HG02885 (cell line): ENCODE results near the gene PCDHA7.
"Not testable (repeated sequence)": the region's sequence is repeated elsewhere in the genome, so short reads cannot be mapped to it uniquely, and the experiment has no call there.

Experiments used
- ATAC-seq: cut with Tn5 transposase; IDR thresholded peaks from one replicate; pipeline ENCODE4 v1.9.1; 2021; ENCODE audit warnings: mild to moderate bottlenecking; ENCODE audit not compliant: unreplicated experiment, poor library complexity

The PCDHA7 gene

DNA sequence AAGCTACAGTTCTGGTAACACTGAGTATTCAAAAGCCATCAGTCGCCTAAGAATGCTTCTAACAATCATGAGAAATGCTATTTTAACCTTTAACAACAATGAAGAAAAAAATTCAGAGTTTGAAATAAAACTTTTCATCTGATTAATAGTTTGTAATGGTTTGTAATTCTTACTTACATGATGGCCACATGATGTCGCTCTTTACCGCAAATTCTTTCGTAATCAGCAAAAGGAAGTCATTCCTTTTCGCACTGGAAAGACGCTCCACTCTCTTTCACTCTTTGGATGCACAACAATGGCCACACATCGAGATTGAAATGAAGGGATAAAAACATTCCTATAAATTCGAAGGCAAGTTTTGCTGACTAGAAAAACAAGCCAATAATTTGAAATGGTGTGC, at the start of gene PCDHA7:
Gene PCDHA7, plus strand, starts transcription at position 277 of the 400 bp plus-strand sequence. Its CDS starts 115 bp downstream, at position 392.
- no peak for ATAC-seq

- ATAC-seq = no peak
Measured at GRCh38 chr5:140785905-140786686, 48.0 kb upstream of the PCDHA7 start, which contains the start of gene PCDHA1. PCDHA1 (plus strand) TSS chr5:140786140.

DNA sequence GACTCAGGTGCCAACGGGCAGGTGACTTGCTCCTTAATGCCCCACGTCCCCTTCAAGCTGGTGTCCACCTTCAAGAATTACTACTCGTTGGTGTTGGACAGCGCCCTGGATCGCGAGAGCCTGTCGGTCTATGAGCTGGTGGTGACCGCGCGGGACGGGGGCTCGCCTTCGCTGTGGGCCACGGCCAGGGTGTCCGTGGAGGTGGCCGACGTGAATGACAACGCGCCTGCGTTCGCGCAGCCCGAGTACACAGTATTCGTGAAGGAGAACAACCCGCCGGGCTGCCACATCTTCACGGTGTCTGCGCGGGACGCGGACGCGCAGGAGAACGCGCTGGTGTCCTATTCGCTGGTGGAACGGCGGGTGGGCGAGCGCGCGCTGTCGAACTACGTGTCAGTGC, 46.6 kb upstream of the PCDHA7 start:
- ATAC-seq = not testable (repeated sequence)

DNA sequence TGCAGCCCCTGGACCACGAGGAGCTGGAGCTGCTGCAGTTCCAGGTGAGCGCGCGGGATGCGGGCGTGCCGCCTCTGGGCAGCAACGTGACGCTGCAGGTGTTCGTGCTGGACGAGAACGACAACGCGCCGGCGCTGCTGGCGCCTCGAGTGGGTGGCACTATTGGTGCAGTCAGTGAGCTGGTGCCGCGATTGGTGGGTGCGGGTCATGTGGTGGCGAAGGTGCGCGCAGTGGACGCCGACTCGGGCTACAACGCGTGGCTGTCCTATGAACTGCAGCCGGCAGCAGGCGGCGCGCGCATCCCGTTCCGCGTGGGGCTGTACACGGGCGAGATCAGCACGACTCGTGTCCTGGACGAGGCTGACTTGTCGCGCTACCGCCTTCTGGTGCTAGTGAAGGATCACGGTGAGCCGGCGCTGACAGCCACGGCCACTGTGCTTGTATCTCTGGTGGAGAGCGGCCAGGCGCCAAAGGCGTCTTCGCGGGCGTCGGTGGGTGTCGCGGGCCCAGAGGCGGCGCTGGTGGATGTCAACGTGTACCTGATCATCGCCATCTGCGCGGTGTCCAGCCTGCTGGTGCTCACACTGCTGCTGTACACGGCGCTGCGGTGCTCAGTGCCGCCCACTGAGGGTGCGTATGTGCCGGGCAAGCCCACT, 46.1 kb upstream of the PCDHA7 start:
- ATAC-seq = not testable (repeated sequence)

DNA sequence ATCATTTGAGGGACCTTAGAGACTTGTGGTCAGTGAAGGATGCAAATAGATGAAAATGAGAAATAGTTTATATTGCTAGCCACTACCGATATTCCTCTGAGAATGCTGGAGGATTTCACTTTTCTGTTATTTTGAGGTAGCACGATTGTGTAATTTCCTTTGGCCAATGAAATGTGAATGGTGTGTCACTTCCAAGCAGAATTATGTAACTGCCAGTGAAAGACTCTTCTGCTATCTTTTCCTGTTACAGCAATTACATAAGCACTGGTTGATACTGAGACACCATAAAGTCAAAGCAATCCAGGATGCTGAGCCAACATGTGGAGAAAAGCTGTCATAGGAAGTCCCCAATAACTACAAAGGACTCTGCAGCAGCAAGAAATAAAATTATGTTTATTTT, 43.0 kb upstream of the PCDHA7 start:
- no peak for ATAC-seq

DNA sequence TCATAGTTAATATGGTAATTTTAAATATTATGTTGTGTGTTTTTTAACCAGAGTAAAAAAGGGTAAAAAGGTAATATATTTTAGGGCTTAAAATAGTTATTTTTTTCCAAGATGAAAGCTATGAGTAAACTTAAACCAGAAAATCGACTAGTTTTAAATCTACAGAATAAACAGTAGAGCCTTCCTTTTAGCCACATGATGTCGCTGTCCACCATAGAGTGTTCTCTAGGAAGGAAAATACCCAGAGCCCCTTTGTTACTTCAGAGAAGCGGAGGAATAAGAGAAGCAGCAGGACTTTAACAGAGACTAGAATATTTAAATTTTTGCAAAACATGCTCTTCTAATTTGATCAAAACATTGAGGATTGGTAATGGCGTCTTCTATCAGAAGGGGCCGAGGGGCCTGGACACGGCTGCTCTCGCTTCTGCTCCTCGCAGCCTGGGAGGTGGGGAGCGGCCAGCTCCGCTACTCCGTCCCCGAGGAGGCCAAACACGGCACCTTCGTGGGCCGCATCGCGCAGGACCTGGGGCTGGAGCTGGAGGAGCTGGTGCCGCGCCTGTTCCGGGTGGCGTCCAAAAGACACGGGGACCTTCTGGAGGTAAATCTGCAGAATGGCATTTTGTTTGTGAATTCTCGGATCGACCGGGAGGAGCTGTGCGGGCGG, 39.3 kb upstream of the PCDHA7 start, which contains the start of gene PCDHA2:
Gene PCDHA2, plus strand, starts transcription at position 258 of the 664 bp plus-strand sequence.
- no peak for ATAC-seq

DNA sequence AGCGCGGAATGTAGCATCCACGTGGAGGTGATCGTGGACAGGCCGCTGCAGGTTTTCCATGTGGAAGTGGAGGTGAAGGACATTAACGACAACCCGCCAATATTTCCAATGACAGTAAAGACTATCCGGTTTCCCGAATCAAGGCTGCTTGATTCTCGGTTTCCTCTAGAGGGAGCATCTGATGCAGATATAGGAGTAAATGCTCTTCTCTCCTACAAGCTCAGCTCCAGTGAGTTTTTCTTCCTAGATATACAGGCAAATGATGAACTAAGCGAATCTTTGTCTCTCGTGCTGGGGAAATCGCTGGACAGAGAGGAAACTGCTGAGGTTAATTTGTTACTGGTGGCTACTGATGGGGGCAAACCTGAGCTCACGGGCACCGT, 38.8 kb upstream of the PCDHA7 start:
- ATAC-seq = no peak

DNA sequence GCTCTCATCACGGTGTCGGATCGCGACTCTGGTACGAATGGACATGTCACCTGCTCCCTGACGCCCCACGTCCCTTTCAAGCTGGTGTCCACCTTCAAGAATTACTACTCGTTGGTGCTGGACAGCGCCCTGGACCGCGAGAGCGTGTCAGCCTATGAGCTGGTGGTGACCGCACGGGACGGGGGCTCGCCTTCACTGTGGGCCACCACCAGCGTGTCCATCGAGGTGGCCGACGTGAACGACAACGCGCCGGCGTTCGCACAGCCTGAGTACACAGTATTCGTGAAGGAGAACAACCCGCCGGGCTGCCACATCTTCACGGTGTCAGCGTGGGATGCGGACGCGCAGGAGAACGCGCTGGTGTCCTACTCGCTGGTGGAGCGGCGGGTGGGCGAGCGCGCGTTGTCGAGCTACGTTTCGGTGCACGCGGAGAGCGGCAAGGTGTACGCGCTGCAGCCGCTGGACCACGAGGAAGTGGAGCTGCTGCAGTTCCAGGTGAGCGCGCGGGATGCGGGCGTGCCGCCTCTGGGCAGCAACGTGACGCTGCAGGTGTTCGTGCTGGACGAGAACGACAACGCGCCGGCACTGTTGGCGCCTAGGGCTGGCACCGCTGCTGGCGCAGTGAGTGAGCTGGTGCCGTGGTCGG, 37.9 kb upstream of the PCDHA7 start:
- not testable (repeated sequence) for ATAC-seq

GRCh38 chr5:140796718-140797095, 37.4 kb upstream of the PCDHA7 start:
- ATAC-seq = no peak

DNA sequence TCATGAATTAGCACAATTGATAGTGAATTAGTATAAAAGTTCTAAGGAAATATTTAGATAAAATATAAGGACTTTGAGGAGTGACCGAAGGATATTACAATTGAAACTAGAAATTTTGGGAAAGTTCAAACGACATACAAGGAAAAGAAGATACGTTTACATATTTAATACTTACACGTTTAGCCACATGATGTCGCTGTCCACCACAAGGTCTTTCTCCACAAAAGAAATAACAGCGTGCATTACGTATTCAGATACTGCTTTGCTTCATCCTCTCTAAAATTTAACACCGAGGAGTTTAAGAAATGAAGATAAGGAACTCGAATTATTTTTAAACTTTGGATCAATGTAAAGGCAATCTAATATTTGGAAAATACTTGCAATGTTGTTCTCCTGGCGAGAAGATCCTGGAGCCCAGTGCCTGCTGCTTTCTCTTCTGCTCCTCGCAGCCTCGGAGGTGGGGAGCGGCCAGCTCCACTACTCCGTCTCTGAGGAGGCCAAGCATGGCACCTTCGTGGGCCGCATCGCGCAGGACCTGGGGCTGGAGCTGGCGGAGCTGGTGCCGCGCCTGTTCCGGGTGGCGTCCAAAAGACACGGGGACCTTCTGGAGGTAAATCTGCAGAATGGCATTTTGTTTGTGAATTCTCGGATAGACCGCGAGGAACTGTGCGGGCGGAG, 33.1 kb upstream of the PCDHA7 start, which contains the start of gene PCDHA3:
Gene PCDHA3, plus strand, starts transcription at position 242 of the 678 bp plus-strand sequence.
- ATAC-seq = no peak

GRCh38 chr5:140801494-140801841, 32.6 kb upstream of the PCDHA7 start:
- ATAC-seq = no peak

DNA sequence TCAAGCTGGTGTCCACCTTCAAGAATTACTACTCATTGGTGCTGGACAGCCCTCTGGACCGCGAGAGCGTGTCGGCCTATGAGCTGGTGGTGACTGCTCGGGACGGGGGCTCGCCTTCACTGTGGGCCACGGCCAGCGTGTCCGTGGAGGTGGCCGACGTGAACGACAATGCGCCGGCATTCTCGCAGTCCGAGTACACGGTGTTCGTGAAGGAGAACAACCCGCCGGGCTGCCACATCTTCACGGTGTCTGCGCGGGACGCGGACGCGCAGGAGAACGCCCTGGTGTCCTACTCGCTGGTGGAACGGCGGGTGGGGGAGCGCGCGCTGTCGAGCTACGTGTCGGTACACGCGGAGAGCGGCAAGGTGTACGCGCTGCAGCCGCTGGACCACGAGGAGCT, 31.7 kb upstream of the PCDHA7 start:
- not testable (repeated sequence) for ATAC-seq

DNA sequence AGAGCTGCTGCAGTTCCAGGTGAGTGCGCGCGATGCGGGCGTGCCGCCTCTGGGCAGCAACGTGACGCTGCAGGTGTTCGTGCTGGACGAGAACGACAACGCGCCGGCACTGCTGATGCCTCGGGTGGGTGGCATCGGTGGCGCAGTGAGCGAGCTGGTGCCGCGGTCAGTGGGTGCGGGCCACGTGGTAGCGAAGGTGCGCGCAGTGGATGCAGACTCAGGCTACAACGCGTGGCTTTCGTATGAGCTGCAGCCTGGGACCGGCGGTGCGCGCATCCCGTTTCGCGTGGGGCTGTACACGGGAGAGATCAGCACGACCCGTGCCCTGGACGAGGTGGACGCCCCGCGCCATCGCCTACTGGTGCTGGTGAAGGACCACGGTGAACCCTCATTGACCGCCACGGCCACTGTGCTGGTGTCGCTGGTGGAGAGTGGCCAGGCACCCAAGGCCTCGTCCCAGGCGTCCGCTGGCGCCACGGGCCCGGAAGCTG, 31.2 kb upstream of the PCDHA7 start:
- no peak for ATAC-seq

- ATAC-seq = no peak
Measured at GRCh38 chr5:140806834-140807775, 27.0 kb upstream of the PCDHA7 start, which contains the start of gene PCDHA4. PCDHA4 (plus strand) TSS chr5:140807068.

GRCh38 chr5:140808241-140808888, 25.7 kb upstream of the PCDHA7 start:
- ATAC-seq = not testable (repeated sequence)

- no peak for ATAC-seq
Measured at GRCh38 chr5:140808889-140809291, 25.2 kb upstream of the PCDHA7 start.

- no peak for ATAC-seq
Measured at GRCh38 chr5:140821375-140822280, 12.4 kb upstream of the PCDHA7 start, which contains the start of gene PCDHA5. PCDHA5 (plus strand) TSS chr5:140821613.
